ENCODE measurements around the gene CAB39L. TPM values are rescaled to one million over a fixed set of nuclear protein-coding genes. Genes with fewer than 3 reads are reported as not detected.
A peak's percentile ranks its signal among the peaks of the same experiment; 100 is the strongest.

CAB39L gene
- total and polyA plus RNA-seq, 4 donors, result 5.6 to 13.9 (median 10.0) TPM

DNA sequence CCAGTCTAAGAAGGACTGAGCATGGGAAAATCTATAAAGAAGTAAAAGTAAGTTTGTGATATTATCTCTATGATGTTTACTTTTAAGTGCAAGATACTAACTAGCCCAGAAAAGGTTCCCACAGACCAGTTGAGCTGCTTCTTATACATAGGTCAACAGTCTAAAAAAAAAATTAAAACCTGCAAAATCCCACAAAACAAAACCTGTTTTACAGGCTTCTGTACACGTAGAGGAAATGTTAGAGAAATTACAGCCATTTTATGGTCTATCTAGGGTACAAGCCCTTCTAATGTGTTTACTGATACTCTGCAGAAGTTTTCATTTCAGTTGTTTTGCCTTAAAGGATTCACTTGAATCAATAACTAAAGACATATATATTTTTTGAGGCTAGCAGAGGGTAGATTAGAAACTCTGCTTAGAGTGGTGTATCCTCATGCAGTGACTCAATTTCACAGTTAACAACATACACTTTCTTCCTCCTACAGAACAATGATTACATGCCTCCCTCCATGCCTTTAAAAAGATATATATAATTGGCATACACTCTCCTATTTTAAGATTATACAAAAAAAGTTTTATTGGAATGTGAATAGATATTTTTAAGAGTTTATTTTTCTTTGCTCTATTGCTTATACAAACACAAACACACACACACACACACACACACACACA is 43.9 kb downstream of the CAB39L start:
- TF ChIP-seq, protein P1, sequence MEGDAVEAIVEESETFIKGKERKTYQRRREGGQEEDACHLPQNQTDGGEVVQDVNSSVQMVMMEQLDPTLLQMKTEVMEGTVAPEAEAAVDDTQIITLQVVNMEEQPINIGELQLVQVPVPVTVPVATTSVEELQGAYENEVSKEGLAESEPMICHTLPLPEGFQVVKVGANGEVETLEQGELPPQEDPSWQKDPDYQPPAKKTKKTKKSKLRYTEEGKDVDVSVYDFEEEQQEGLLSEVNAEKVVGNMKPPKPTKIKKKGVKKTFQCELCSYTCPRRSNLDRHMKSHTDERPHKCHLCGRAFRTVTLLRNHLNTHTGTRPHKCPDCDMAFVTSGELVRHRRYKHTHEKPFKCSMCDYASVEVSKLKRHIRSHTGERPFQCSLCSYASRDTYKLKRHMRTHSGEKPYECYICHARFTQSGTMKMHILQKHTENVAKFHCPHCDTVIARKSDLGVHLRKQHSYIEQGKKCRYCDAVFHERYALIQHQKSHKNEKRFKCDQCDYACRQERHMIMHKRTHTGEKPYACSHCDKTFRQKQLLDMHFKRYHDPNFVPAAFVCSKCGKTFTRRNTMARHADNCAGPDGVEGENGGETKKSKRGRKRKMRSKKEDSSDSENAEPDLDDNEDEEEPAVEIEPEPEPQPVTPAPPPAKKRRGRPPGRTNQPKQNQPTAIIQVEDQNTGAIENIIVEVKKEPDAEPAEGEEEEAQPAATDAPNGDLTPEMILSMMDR (IDR thresholded peaks at IDR 0.05; ENCODE audit: control extremely low read depth, extremely low read depth), result no peak
- Histone ChIP-seq H3K9me3 (ENCODE audit: control insufficient read depth in 4 of 4, insufficient read depth in 3 of 4, low read length in 3 of 4) (peaks cover 0 to 2% (median under 1%) of the 10 kb centered on the region in 4 donors), H3K9ac (ENCODE audit: insufficient read depth in 1 of 2, low read length in 2 of 2) (no peak overlapping the region), H3K4me3 (no peak overlapping the region), H3K27ac (ENCODE audit: low read depth in 1 of 2, low read length in 1 of 2) (no peak overlapping the region), H3K4me1 (ENCODE audit: control insufficient read depth in 5 of 5, insufficient read depth in 5 of 5, low read length in 5 of 5) (peaks cover 0 to 15% (median 10%) of the 10 kb centered on the region in 5 donors), H3K36me3 (ENCODE audit: control insufficient read depth in 4 of 4, insufficient read depth in 4 of 4, low read length in 4 of 4) (no peaks in the 10 kb centered on the region), H3K27me3 (ENCODE audit: control insufficient read depth in 3 of 3, insufficient read depth in 3 of 3, low read length in 2 of 3) (no peaks in the 10 kb centered on the region)
- ATAC-seq (ENCODE audit: insufficient read depth, low FRiP score) (no peak), DNase-seq (peak in 2 of 3 donors; percentile 47 to 58)
- WGBS, 2 donors, result 51 to 84% methylated on average over 1 of the region's 1 CpG

DNA sequence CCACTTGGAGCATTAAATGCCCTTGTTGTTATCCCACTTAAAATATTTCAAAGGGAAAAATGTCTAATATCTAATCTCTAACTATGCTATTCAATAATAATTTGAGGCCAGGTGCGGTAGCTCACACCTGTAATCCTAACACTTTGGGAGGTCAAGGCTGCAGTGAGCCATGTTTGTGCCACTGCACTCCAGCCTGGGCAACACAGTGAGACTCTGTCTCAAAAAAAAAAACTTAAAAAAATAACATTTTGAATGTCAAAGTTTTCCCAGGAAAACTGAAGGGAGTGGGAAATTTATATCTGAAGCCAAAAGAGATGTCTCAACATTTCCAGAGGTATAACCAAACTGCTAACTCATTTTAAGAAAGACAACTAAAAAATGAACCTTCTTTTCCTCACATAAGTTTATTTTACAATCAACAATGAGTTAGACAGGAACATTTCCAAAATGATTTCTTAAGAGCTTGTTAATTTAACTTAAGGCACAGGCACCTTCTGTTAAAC is 47.9 kb downstream of the CAB39L start:
- Histone ChIP-seq H3K9me3 (ENCODE audit: control insufficient read depth in 4 of 4, insufficient read depth in 3 of 4, low read length in 3 of 4) (no peaks in the 10 kb centered on the region), H3K27me3 (ENCODE audit: control insufficient read depth in 3 of 3, insufficient read depth in 3 of 3, low read length in 2 of 3) (no peaks in the 10 kb centered on the region), H3K4me3 (no peak overlapping the region), H3K36me3 (ENCODE audit: control insufficient read depth in 4 of 4, insufficient read depth in 4 of 4, low read length in 4 of 4) (no peaks in the 10 kb centered on the region), H3K27ac (ENCODE audit: low read depth in 1 of 2, low read length in 1 of 2) (no peak overlapping the region), H3K9ac (ENCODE audit: insufficient read depth in 1 of 2, low read length in 2 of 2) (no peak overlapping the region), H3K4me1 (ENCODE audit: control insufficient read depth in 5 of 5, insufficient read depth in 5 of 5, low read length in 5 of 5) (peaks cover 0 to 14% (median 3%) of the 10 kb centered on the region in 5 donors)
- DNase-seq (no peak), ATAC-seq (ENCODE audit: insufficient read depth, low FRiP score) (no peak)
- 95 to 100% methylated on average over 1 of the region's 1 CpG for WGBS, 2 donors
- TF ChIP-seq, protein P1 (IDR thresholded peaks at IDR 0.05; ENCODE audit: control extremely low read depth, extremely low read depth), result no peak

DNA sequence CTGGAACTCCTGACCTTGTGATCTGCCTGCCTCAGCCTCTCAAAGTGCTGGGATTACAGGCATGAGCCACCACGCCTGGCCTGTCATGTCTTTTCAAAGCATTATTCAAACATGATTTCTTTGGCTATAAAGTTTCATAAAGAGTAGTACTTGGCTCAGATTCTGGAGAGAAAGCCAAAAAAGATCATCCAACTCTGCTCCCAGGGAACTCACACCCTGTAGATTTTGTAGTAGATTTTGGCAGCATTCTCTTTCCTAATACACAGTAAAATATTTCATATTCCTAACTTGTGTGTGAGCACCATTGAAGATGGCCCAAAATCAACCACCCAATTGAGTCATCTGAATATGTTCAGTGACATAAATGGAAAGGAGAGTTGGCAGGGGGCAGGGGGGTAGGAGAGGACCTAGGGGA is 48.4 kb downstream of the CAB39L start:
- peak in 2 of 3 donors; percentile 24 to 61 for DNase-seq

More for the DNA sequence above, 48.4 kb downstream of the CAB39L start:
- Histone ChIP-seq H3K4me3 (no peak overlapping the region), H3K9me3 (ENCODE audit: control insufficient read depth in 4 of 4, insufficient read depth in 3 of 4, low read length in 3 of 4) (no peaks in the 10 kb centered on the region), H3K27ac (ENCODE audit: low read depth in 1 of 2, low read length in 1 of 2) (no peak overlapping the region), H3K27me3 (ENCODE audit: control insufficient read depth in 3 of 3, insufficient read depth in 3 of 3, low read length in 2 of 3) (no peaks in the 10 kb centered on the region), H3K4me1 (ENCODE audit: control insufficient read depth in 5 of 5, insufficient read depth in 5 of 5, low read length in 5 of 5) (peaks cover 0 to 9% (median 2%) of the 10 kb centered on the region in 5 donors), H3K9ac (ENCODE audit: insufficient read depth in 1 of 2, low read length in 2 of 2) (no peak overlapping the region), H3K36me3 (ENCODE audit: control insufficient read depth in 4 of 4, insufficient read depth in 4 of 4, low read length in 4 of 4) (no peaks in the 10 kb centered on the region)
- 79 to 80% methylated on average over 1 of the region's 1 CpG for WGBS, 2 donors
- TF ChIP-seq, protein P1 (IDR thresholded peaks at IDR 0.05; ENCODE audit: control extremely low read depth, extremely low read depth), result no peak
- peak; percentile 19 for ATAC-seq (ENCODE audit: insufficient read depth, low FRiP score)

Data from lung (tissue), 12 donors.